Umbilical cord (tissue), 2 donors: Measurements from ENCODE around the gene TLR6. TPM values are rescaled to one million over a fixed set of nuclear protein-coding genes. Genes with fewer than 3 reads are reported as not detected.
A peak's percentile ranks its signal among the peaks of the same experiment; 100 is the strongest.
"Not testable (repeated sequence)": the region's sequence is repeated elsewhere in the genome, so short reads cannot be mapped to it uniquely, and the experiment has no call there.

Experiments
- DNase-seq: peaks from one replicate; pipeline ENCODE4 v3.0.0-alpha.2; 2015; ENCODE audit warnings: low spot score
- total RNA-seq: library from RNA; depleted of rRNA; stranded (reverse); fragments of >200 nt; gene quantifications from one replicate; pipeline ENCODE4 v1.2.3, GENCODE V29; 2014; ENCODE audit warnings: low replicate concordance; ENCODE audit not compliant: insufficient read depth

Gene TLR6
- total RNA-seq, 1 donor from 2014 or later: 13.5 TPM

- no peak for DNase-seq
Measured at GRCh38 chr4:38788317-38788716, 68.3 kb downstream of the TLR6 start.

DNA sequence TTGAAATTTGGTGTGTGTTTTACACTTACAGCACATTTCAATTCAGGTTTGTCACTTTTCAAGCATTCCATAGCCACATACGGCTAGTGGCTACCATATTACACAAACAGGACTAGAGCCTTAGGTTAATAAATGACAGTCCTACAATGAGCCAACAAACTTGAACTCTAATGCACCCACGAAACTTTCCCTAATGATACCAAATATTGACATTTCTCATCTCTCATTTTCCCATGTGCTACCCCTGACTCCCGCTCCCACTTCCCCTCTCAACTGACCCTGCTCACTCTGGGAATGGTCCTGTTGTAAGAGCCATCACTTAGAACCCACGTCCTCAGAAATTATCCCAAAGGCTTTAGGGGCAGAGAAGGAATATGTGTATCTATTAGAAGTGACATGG, 68.9 kb downstream of the TLR6 start:
- DNase-seq: no peak

GRCh38 chr4:38785901-38786402, 70.7 kb downstream of the TLR6 start:
- peak; percentile 38 for DNase-seq

DNA sequence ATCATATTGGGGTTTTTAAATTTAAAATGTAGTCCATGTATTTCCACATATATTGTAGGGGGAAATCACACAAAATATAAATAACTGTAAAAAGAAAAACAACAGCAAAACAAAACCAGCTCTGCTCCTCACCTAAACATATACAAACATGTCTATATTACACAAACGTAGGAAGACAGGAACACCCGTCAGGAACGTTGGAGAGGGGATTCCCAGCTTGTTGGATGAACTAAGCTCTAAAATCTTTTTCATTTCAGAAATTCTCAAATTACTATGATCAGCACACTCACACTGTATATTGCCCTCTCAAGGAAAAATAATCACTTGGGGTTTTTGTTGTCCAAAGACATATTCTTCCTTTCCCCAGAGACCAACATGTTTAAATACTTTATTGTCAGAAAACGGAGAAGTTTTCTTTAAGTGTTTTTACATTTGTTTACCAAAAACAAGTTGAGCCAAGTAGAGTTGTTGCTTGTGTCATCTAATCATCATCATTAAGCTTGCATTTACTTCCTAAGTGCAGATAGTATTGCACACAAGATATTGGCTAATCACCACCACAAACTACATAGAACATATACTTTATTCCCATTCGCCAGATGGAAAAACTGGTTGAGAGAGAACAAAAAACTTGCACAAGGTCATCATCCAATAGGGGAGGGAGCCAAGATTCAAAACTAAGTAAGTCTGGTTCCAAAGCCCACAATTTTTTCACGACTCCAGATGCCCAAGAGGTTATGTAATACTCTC, 71.4 kb downstream of the TLR6 start:
- no peak for DNase-seq

DNA sequence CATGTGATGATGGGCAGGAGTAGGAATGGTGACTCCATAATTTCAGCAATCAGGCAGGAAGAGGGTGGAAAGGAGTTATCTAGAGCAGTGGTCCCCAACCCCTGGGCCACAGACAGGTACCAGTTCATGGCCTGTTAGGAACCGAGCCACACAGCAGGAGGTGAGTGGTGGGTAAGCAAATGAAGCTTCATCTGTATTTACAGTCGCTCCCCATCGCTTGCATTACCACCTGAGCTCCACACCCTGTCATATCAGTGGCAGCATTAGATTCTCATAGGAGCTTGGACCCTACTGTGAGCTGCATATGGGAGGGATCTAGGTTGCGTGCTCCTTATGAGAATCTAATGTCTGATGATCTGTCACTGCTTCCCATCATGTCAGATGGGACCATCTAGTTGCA, 72.5 kb downstream of the TLR6 start:
- DNase-seq: no peak

GRCh38 chr4:38783109-38783460, 73.5 kb downstream of the TLR6 start:
- DNase-seq: no peak

DNA sequence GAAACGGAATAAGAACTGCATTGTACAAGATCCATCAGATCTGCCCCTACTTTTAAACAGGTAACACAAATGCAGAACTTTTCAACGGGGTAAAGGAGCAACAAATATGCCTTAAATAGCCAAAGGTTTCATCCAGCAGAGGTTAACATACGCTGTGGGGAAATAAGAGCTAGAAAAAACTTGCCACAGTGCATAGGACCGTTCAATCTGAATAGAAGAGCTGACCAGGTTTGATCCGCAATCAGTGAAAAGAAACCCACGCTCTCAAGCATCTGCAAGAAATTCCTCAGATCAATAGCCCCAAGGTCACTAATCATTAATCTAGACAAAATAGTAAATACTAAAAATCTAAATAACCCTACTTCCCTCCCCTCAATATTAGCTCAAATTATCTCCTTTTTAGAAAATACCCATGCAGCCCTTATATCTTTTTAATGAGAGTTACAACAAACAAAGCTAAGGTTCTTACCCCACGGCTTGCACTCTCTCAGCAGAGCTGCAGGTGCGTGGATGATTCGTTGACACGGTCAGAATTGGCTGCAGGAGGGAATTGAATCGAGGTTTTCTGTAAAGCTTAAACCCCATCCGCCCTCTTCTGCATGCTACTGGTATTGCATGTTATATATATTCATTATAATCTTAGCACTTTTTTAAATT, 74.0 kb downstream of the TLR6 start, which contains the start of gene TLR10:
Gene TLR10 (minus strand): TSS at position 539 of the 657 bp plus-strand sequence. CDS start 7,400 bp downstream, outside the sequence.
- peak; percentile 31 for DNase-seq

DNA sequence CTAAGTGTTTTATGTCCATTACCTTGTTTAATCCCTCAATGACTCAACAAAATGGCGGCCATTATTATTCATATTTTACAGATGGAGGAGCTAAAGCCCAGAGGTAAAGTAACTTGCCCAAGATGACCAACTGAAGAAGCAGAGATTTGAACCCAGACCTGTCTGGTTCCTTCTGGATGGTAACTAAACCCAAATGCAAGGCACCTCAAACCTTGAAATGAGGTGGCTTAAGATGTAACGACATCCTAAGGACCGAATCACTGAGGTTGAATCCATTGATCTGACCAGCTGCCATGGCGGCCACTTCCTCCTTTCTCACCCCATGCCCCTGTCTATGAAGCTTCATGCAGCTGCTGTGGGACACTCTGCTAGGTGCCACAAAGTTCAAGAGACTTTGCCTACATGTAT, 74.8 kb downstream of the TLR6 start:
- DNase-seq: no peak

- no peak for DNase-seq
Measured at GRCh38 chr4:38780833-38781484, 75.7 kb downstream of the TLR6 start.

GRCh38 chr4:38779790-38780189, 76.8 kb downstream of the TLR6 start:
- DNase-seq: no peak

- not testable (repeated sequence) for DNase-seq
Measured at GRCh38 chr4:38777925-38778324, 78.7 kb downstream of the TLR6 start.

DNA sequence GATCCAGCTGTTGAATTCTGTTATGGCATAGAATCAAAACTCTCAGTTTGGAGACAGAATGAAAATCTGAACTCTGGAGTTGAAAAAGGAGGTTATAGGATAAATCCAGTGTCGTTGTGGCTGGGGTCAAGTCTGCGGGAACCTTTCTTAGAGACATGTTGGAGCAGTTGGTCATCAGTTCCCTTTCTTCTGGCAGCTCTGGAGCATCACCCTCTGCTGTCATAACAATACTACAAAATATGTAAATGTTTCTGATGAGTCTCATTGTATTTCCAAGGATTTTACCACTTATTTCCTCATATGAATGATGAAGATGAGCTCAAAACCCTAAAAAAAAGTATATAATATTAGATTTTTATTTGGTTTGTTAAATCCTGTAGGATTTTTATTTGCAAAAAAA, 81.3 kb downstream of the TLR6 start:
- DNase-seq: no peak

- DNase-seq: no peak
Measured at GRCh38 chr4:38774181-38774955, 82.2 kb downstream of the TLR6 start.

Other genes starting within 250 kb of the TLR6 start
- 25.0 TPM for gene KLF3, start 192.6 kb downstream of the TLR6 start, total RNA-seq
- gene TLR10, start 73.8 kb downstream of the TLR6 start, total RNA-seq: 2.9 TPM
- 27.9 TPM for gene TLR1, start 52.0 kb downstream of the TLR6 start, total RNA-seq
- 198 TPM for gene FAM114A1, start 11.0 kb upstream of the TLR6 start, total RNA-seq
- 1.2 TPM for gene TMEM156, start 175.6 kb upstream of the TLR6 start, total RNA-seq
- 30.8 TPM for gene KLHL5, start 205.4 kb upstream of the TLR6 start, total RNA-seq